Measurements from ENCODE around the gene DUSP22. TPM values are rescaled to one million over a fixed set of nuclear protein-coding genes. Genes with fewer than 3 reads are reported as not detected.

Gene DUSP22
- total RNA-seq, 1 experiment from 2014 or later, result 25.0 TPM

DNA sequence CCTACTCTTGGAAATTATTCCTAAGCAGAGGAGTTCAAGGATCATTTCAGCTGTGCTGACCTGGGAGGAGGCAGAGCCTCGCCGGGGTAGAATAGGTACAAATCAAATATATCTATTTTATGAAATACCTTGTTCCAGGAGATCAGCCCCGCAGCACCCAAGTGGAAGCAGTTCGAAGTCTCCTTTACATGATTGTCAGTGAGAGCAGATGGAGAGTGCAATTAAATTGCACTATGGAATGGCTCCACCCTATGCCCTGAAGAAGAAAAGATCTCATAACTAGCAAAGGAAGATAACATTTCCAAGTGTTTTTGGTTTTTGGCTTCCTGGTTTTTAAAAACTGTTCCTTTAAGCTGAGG is 31.4 kb downstream of the DUSP22 start:
- Histone ChIP-seq H3K9me3 (ENCODE audit: control insufficient read depth, low read depth, low read length) (peaks cover 74% of the 10 kb centered on the region), H3K79me2 (ENCODE audit: insufficient read depth, low read length) (no peaks in the 10 kb centered on the region), H3K4ac (ENCODE audit: low read depth, low read length) (no peak overlapping the region), H4K8ac (replicated peaks; ENCODE audit: insufficient read length, low read depth, low read length) (no peak overlapping the region), H2BK15ac (ENCODE audit: low read depth, low read length) (no peak overlapping the region), H3K4me1 (ENCODE audit: insufficient read depth, low read length) (no peaks in the 10 kb centered on the region), H2BK12ac (ENCODE audit: insufficient read length, low read depth, low read length) (no peak overlapping the region), H2BK20ac (ENCODE audit: low read depth, low read length, poor library complexity, severe bottlenecking) (no peak overlapping the region), H2BK120ac (ENCODE audit: low read depth, low read length, poor library complexity, severe bottlenecking) (no peak overlapping the region), H4K91ac (ENCODE audit: insufficient read length, low read depth, low read length) (no peak overlapping the region), H2AFZ (ENCODE audit: low read length) (no peak overlapping the region), H3K14ac (ENCODE audit: insufficient read depth, low read length) (no peak overlapping the region), H3K18ac (ENCODE audit: insufficient read length, low read depth, low read length) (no peak overlapping the region), H3K79me1 (ENCODE audit: insufficient read depth, low read depth, low read length, poor library complexity, severe bottlenecking) (no peaks in the 10 kb centered on the region), H4K5ac (ENCODE audit: insufficient read length, low read depth, low read length) (no peak overlapping the region), H4K20me1 (ENCODE audit: control insufficient read depth, insufficient read depth, insufficient read length) (no peaks in the 10 kb centered on the region), H3T11ph (ENCODE audit: low read length) (no peak overlapping the region), H2BK5ac (ENCODE audit: insufficient read length, low read length) (no peak overlapping the region), H3K56ac (ENCODE audit: insufficient read length, low read depth, low read length) (no peak overlapping the region), H3K4me2 (ENCODE audit: insufficient read depth, insufficient read length, low read length) (no peak overlapping the region), H3K27ac (ENCODE audit: insufficient read length, low read depth, low read length) (no peak overlapping the region), H3K23me2 (ENCODE audit: insufficient read length, low read depth, low read length, poor library complexity, severe bottlenecking) (no peaks in the 10 kb centered on the region), H3K27me3 (ENCODE audit: insufficient read depth, low read length) (no peaks in the 10 kb centered on the region), H2AK5ac (ENCODE audit: insufficient read length, low read length) (no peak overlapping the region), H3K9ac (ENCODE audit: extremely low read depth, insufficient read length, low read length) (no peak overlapping the region), H3K23ac (ENCODE audit: insufficient read length, low read depth, low read length) (no peak overlapping the region)
- peaks cover 3 to 6% of the 10 kb centered on the region in 2 experiments for H3K4me1 Mint-ChIP-seq
- no peak overlapping the region for H3K4me3 Mint-ChIP-seq
- no CpG with 5 or more reads among the region's 4 CpGs for WGBS (ENCODE audit: extremely low coverage, insufficient read length, low lambda C conversion rate)
- no peak for TF ChIP-seq CTCF (conservative IDR thresholded peaks at IDR 0.05)
- H3K9me3 Mint-ChIP-seq, result peaks cover 8 to 25% of the 10 kb centered on the region in 2 experiments
- no peaks in the 10 kb centered on the region; the same call in 1 of the 2 replicates for H3K27me3 Mint-ChIP-seq (ENCODE audit: low read depth)
- no peak for DNase-seq
- H3K36me3 Mint-ChIP-seq (ENCODE audit: insufficient read depth in 1 of 3, low read depth in 3 of 3), result peaks cover 15 to 26% (median 15%) of the 10 kb centered on the region in 3 experiments; a peak in 6 of 7 replicates
- H3K27ac Mint-ChIP-seq, result no peak overlapping the region

Measured in H9 (cell line).